GM12892 (cell line): ENCODE results near the gene ACAP3.

Source experiments
- POLR2AphosphoS5 ChIP-seq: IDR thresholded peaks from 2 replicates; pipeline ENCODE4 v1.6.1; 2011; ENCODE audit warnings: low read depth, low read length, control low read depth
- TAF1 ChIP-seq: IDR thresholded peaks from 2 replicates; pipeline ENCODE4 v1.6.1; 2011; ENCODE audit warnings: low read depth, mild to moderate bottlenecking, control low read depth, low read length, borderline replicate concordance

DNA sequence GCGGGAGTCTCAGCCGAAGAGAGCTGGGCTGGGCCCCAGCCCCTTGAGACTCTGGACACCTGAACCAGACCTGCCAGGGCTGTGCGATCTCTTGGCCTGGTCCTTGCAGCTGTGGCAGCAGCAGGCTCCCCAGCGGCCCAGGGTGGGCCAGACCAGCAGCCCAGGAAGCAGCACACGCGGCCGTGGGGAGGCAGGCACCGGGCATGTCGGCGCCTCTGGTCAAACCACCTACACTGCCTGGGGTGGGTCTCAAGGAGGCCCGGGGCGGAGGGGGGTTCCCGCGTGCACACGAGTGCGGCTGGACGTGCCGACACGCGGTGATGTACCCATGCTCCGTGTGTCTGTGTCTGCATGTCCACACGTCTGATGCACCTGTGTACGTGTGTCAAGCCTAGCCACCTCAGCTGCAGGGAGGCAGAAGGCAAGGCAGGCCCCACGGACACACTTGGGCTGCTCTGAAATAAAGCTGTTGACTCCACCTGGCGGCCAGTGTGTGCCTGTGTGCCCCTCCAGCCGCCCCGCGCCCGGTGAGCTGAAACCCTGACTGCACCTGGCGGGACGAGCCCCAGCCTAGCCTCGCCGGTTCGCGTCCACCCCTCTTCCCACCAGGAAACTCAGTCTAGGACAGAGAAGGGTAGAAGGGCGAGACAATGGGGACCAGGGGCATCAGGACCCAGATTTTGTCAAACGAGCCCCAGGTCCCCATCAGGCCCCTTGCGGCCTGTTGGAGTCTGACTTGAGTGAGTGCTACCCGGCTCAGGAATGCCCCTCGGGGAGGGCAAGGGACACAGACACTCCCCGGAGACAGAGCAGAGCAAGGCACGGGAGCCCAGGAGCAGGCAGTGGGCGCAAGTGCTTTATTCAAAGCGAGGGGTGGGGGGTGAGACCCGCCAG is 15.9 kb downstream of the ACAP3 start:
- TF ChIP-seq TAF1 (no peak), POLR2AphosphoS5 (no peak)
